GM23338 (cell line): ENCODE data around the gene SCLT1.

Experiments
- EZH2 ChIP-seq: fragments of 200-600 bp; sonication (generic); IDR thresholded peaks from one replicate; pipeline ENCODE4 v1.8.0; 2017; ENCODE audit warnings: antibody characterized with exemption, mild to moderate bottlenecking, low read depth; ENCODE audit not compliant: unreplicated experiment
- JUNB ChIP-seq: IDR thresholded peaks from one replicate; pipeline ENCODE4 v1.6.1; 2016; ENCODE audit warnings: antibody characterized with exemption; ENCODE audit not compliant: unreplicated experiment

DNA sequence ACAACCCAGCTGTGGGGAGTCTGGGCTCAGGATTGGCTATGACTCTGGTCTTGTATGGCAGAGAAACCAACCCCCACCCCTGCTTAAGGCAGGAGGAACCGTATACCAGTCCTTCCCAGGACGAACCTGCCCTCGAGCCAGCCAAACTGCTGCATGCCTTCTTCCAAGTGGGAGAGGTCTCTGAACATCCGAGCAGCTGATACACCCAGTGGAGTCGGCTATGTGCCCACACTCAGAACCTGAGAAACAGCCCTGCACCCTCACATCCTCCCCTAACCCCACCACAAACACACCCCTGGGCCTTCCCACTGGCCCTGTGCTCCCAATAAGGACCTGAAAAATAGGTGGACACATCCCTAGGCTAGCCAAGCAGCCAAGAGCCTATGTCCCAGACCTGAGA, 24.4 kb upstream of the SCLT1 start:
- no peak for TF ChIP-seq JUNB
- TF ChIP-seq EZH2, result no peak
